Measurements from ENCODE around the gene SASH1.

Gene SASH1

DNA sequence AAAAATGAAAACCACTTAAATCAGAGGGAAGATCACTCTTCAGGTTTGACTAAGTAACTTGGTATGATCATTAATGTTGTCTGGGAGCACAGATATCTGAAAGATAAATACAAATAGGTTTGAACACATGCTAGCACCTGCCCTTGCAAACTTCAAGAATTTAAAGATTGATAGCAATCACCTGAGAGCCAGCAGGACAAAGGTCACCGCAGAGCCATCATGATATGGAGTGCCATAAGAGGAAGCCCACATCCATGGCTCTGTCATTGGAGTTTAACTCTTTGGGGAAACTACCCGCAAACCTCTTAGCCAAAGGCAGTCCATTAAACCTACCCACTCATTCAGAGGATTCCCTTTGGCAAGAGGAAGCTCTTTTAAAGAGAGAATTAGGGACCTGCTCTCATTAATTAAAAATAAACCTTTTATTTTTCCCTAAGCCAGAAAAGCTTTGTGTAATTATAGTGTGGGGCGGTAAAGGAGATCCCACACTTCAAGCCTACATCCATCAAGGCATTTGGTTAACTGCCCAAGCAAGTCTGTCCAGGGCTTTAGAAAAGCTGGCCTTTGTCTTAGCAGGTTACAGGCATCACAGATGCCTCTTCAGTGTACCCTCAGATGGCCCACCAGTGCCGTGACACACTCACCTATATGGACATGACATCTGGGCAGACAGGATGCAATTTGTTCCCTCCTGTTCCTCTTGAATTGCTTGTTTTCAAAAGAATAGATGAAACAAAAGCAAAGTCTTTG lies 73.0 kb downstream of the SASH1 start:
- POLR2A ChIA-PET = no interaction called here
- CTCF ChIA-PET = interaction anchor here (0.7 to 1.5 kb wide), 2 partner anchors 41 to 50 kb away, joined by 3 to 4 read pairs; no protein-coding TSS in a partner anchor

DNA sequence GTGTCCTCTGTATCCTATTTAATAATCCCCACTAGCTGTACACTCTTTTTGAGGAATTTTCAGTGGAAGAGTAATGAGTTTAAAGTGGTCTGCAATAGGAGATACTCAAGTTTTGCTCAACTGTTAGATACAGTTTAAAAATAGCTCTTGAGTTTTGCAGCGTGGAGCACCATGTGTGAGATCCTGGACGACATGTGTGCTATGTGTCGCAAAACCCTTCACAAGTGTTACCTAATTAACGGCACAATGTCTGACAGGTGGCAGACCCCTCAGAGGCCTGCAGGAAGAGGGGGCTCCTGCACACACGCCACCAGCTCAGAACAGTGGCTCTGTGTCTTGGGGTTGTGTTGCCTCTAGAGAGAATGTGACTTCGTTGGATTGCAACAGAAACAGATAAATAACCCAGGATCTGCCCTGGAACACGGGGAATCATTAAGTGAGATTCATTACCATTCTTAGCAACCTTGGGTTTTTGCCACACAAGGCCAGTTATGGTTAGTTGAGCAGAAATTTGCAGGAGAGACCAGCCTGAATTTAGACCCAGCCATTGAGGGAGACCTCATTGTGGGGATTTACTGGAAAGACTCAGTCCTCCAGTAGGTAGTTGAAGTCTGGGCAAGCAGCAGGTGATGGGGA lies 73.8 kb downstream of the SASH1 start:
- Histone ChIP-seq H3K27ac (ENCODE audit: extremely low read depth, low read depth, low read length) (no peak overlapping the region), H3K9me3 (ENCODE audit: control insufficient read depth, insufficient read depth, low read depth, low read length) (no peaks in the 10 kb centered on the region), H3K4me1 (ENCODE audit: control insufficient read depth, insufficient read depth, low read length) (no peaks in the 10 kb centered on the region), H3K36me3 (ENCODE audit: control insufficient read depth in 2 of 2, insufficient read depth in 1 of 2, low read length in 2 of 2) (no peaks in the 10 kb centered on the region), H3K4me3 (ENCODE audit: low read depth, low read length) (no peak overlapping the region)
- ChIA-PET POLR2A (no interaction called here), CTCF (interaction anchor here (0.7 kb wide), 1 partner anchor 40 kb away, joined by 3 read pairs; no protein-coding TSS in a partner anchor)
- TF ChIP-seq, protein P1, sequence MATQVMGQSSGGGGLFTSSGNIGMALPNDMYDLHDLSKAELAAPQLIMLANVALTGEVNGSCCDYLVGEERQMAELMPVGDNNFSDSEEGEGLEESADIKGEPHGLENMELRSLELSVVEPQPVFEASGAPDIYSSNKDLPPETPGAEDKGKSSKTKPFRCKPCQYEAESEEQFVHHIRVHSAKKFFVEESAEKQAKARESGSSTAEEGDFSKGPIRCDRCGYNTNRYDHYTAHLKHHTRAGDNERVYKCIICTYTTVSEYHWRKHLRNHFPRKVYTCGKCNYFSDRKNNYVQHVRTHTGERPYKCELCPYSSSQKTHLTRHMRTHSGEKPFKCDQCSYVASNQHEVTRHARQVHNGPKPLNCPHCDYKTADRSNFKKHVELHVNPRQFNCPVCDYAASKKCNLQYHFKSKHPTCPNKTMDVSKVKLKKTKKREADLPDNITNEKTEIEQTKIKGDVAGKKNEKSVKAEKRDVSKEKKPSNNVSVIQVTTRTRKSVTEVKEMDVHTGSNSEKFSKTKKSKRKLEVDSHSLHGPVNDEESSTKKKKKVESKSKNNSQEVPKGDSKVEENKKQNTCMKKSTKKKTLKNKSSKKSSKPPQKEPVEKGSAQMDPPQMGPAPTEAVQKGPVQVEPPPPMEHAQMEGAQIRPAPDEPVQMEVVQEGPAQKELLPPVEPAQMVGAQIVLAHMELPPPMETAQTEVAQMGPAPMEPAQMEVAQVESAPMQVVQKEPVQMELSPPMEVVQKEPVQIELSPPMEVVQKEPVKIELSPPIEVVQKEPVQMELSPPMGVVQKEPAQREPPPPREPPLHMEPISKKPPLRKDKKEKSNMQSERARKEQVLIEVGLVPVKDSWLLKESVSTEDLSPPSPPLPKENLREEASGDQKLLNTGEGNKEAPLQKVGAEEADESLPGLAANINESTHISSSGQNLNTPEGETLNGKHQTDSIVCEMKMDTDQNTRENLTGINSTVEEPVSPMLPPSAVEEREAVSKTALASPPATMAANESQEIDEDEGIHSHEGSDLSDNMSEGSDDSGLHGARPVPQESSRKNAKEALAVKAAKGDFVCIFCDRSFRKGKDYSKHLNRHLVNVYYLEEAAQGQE (tag by site-specific recombination; IDR thresholded peaks at IDR 0.05) = no peak
- TF ChIP-seq ZNF664 (tag by site-specific recombination; IDR thresholded peaks at IDR 0.05) = no peak
- TF ChIP-seq ZNF677 (tag by site-specific recombination; IDR thresholded peaks at IDR 0.05) = no peak
- no peak for TF ChIP-seq ZNF239 (tag by site-specific recombination; IDR thresholded peaks at IDR 0.05)
- TF ChIP-seq SALL2 (tag by site-specific recombination; IDR thresholded peaks at IDR 0.05; ENCODE audit: borderline replicate concordance) = no peak
- TF ChIP-seq HOXD13 (CRISPR knock-in tag; IDR thresholded peaks at IDR 0.05; ENCODE audit: borderline replicate concordance) = no peak
- TF ChIP-seq ZNF596 (tag by site-specific recombination; IDR thresholded peaks at IDR 0.05) = no peak
- TF ChIP-seq ZNF19 (tag by site-specific recombination; IDR thresholded peaks at IDR 0.05; ENCODE audit: low read depth) = no peak
- TF ChIP-seq ZNF843 (tag by site-specific recombination; IDR thresholded peaks at IDR 0.05) = no peak
- TF ChIP-seq GLIS1 (tag by site-specific recombination; IDR thresholded peaks at IDR 0.05) = no peak
- no peak for TF ChIP-seq ZNF791 (tag by site-specific recombination; IDR thresholded peaks at IDR 0.05)
- TF ChIP-seq ZBTB17 (tag by site-specific recombination; IDR thresholded peaks at IDR 0.05) = no peak
- TF ChIP-seq SCRT2 (tag by site-specific recombination; IDR thresholded peaks at IDR 0.05) = no peak
- TF ChIP-seq ZNF416 (tag by site-specific recombination; IDR thresholded peaks at IDR 0.05) = no peak
- TF ChIP-seq ZNF23 (tag by site-specific recombination; IDR thresholded peaks at IDR 0.05; ENCODE audit: borderline replicate concordance) = no peak

More for the DNA sequence above, 73.0 kb downstream of the SASH1 start:
- H3K36me3 ChIP-seq (ENCODE audit: control insufficient read depth in 2 of 2, insufficient read depth in 1 of 2, low read length in 2 of 2) = no peaks in the 10 kb centered on the region
- no peaks in the 10 kb centered on the region for H3K4me1 ChIP-seq (ENCODE audit: control insufficient read depth, insufficient read depth, low read length)
- no peak overlapping the region for H3K27ac ChIP-seq (ENCODE audit: extremely low read depth, low read depth, low read length)
- no peak for TF ChIP-seq GLI4 (tag by site-specific recombination; IDR thresholded peaks at IDR 0.05)
- TF ChIP-seq, protein P2, sequence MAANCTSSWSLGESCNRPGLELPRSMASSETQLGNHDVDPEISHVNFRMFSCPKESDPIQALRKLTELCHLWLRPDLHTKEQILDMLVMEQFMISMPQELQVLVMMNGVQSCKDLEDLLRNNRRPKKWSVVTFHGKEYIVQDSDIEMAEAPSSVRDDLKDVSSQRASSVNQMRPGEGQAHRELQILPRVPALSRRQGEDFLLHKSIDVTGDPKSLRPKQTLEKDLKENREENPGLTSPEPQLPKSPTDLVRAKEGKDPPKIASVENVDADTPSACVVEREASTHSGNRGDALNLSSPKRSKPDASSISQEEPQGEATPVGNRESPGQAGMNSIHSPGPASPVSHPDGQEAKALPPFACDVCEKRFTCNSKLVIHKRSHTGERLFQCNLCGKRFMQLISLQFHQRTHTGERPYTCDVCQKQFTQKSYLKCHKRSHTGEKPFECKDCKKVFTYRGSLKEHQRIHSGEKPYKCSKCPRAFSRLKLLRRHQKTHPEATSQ (tag by site-specific recombination; IDR thresholded peaks at IDR 0.05) = no peak
- no peak for TF ChIP-seq ZBTB48 (tag by site-specific recombination; IDR thresholded peaks at IDR 0.05)
- TF ChIP-seq, protein P3, sequence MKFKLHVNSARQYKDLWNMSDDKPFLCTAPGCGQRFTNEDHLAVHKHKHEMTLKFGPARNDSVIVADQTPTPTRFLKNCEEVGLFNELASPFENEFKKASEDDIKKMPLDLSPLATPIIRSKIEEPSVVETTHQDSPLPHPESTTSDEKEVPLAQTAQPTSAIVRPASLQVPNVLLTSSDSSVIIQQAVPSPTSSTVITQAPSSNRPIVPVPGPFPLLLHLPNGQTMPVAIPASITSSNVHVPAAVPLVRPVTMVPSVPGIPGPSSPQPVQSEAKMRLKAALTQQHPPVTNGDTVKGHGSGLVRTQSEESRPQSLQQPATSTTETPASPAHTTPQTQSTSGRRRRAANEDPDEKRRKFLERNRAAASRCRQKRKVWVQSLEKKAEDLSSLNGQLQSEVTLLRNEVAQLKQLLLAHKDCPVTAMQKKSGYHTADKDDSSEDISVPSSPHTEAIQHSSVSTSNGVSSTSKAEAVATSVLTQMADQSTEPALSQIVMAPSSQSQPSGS (tag by site-specific recombination; IDR thresholded peaks at IDR 0.05; ENCODE audit: low read depth) = no peak
- TF ChIP-seq, protein P4, sequence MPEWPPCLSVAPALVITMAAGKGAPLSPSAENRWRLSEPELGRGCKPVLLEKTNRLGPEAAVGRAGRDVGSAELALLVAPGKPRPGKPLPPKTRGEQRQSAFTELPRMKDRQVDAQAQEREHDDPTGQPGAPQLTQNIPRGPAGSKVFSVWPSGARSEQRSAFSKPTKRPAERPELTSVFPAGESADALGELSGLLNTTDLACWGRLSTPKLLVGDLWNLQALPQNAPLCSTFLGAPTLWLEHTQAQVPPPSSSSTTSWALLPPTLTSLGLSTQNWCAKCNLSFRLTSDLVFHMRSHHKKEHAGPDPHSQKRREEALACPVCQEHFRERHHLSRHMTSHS (tag by site-specific recombination; IDR thresholded peaks at IDR 0.05) = no peak
- no peak for TF ChIP-seq ZNF140 (tag by site-specific recombination; IDR thresholded peaks at IDR 0.05)
- TF ChIP-seq ZNF621 (tag by site-specific recombination; IDR thresholded peaks at IDR 0.05) = no peak
- TF ChIP-seq ZNF785 (tag by site-specific recombination; IDR thresholded peaks at IDR 0.05) = no peak
- no peak for TF ChIP-seq ZNF292 (tag by site-specific recombination; IDR thresholded peaks at IDR 0.05; ENCODE audit: borderline replicate concordance, low read depth)
- TF ChIP-seq, protein P5, sequence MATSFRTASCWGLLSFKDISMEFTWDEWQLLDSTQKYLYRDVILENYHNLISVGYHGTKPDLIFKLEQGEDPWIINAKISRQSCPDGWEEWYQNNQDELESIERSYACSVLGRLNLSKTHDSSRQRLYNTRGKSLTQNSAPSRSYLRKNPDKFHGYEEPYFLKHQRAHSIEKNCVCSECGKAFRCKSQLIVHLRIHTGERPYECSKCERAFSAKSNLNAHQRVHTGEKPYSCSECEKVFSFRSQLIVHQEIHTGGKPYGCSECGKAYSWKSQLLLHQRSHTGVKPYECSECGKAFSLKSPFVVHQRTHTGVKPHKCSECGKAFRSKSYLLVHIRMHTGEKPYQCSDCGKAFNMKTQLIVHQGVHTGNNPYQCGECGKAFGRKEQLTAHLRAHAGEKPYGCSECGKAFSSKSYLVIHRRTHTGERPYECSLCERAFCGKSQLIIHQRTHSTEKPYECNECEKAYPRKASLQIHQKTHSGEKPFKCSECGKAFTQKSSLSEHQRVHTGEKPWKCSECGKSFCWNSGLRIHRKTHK (tag by site-specific recombination; IDR thresholded peaks at IDR 0.05) = no peak
- no peak for TF ChIP-seq ZNF2 (tag by site-specific recombination; IDR thresholded peaks at IDR 0.05)
- TF ChIP-seq BCL11A (tag by site-specific recombination; IDR thresholded peaks at IDR 0.05; ENCODE audit: low read depth) = no peak
- no peak for TF ChIP-seq ZNF10 (tag by site-specific recombination; IDR thresholded peaks at IDR 0.05)
- no peaks in the 10 kb centered on the region for H3K9me3 ChIP-seq (ENCODE audit: control insufficient read depth, insufficient read depth, low read depth, low read length)
- no peak overlapping the region for H3K4me3 ChIP-seq (ENCODE audit: low read depth, low read length)

All from HEK293 (cell line).